ENCODE measurements around the gene FANCC.

FANCC gene

DNA sequence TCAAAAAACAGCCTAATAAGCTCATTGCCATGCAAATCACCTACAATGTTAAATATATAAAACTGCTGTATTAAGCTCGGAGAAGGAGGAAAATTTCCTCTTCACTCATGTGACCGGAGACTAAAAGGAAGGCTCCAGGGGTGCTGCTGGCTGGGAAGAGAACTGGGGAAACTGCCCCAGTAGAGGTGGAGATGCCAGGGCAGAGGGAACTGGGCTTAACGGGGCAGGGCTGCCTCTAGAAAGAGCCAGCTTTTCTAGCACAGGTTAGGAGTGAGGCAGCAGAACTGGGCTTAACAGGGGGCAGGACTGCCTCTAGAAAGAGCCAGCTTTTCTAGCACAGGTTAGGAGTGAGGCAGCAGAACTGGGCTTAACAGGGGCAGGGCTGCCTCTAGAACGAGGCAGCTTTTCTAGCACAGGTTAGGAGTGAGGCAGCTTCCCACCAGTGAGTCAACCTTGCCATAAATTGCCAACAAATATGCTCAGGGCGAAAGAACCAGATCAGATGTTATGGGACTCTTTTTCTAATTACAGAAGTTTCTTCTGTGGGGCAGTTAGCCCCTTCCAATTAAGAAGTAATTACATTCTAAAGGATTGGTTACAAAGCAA is 115.3 kb downstream of the FANCC start:
- no peaks in the 10 kb centered on the region for H3K36me3 Mint-ChIP-seq (ENCODE audit: low read depth)
- peaks cover 24% of the 10 kb centered on the region for H3K4me1 Mint-ChIP-seq
- H3K4me3 Mint-ChIP-seq: no peak overlapping the region
- H3K27me3 Mint-ChIP-seq (ENCODE audit: low read depth, poor library complexity): no peaks in the 10 kb centered on the region
- no peak for DNase-seq
- no peak for TF ChIP-seq CTCF (IDR thresholded peaks at IDR 0.05)
- no peaks in the 10 kb centered on the region for H3K9me3 Mint-ChIP-seq
- H3K27ac Mint-ChIP-seq: no peak overlapping the region

DNA sequence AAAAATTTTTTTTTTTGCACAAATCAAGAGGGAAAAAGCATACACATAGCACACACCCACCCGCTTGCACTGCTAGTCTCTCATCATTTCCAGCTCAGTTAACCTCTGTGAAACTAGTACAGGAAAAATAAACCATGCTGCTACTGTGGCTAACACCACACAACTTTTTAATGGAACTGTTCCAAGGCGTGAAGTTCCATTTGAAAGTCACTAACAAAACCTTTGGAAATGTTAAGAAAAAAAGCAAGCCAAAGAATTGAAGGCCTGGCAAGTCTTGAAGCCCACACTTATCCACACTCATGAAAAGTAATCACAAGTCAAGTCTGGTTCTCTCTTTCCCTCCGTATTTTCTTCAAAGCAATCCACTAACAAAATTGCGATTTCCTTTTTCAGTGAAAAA is 116.3 kb downstream of the FANCC start:
- H3K4me1 Mint-ChIP-seq: peaks cover 15% of the 10 kb centered on the region
- no peak overlapping the region for H3K27ac Mint-ChIP-seq
- no peaks in the 10 kb centered on the region for H3K36me3 Mint-ChIP-seq (ENCODE audit: low read depth)
- no peak for DNase-seq
- H3K9me3 Mint-ChIP-seq: no peaks in the 10 kb centered on the region
- TF ChIP-seq CTCF (IDR thresholded peaks at IDR 0.05): no peak
- no peaks in the 10 kb centered on the region for H3K27me3 Mint-ChIP-seq (ENCODE audit: low read depth, poor library complexity)
- H3K4me3 Mint-ChIP-seq: no peak overlapping the region

DNA sequence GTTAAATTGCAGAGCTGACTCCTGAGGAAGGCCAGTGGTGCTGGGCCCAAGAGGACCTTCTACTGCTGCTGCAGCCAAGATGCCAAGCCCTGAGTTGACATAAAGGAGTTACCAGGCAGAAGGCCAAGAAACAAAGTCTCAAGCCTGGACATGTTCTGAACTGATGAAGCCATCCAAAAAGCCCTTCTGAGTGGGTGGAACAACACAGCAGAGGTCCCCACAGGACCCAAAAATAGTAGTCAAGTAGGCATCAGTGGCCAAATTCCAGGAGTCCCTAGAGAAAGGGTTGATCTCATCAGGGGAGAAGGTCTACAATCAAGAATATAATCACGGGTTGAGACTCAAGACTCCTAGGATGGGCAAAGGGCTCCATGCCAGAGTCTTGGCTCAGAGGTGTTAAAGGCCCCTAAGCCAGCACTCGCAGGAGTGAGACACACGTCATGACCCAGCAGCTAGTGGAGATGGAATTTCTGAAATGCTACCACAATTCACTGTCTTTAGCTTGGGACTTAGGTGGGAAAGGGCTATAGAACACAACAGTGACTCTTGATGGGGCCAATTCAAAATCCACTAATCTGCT is 119.7 kb downstream of the FANCC start:
- Mint-ChIP-seq H3K36me3 (ENCODE audit: low read depth) (peaks cover 9% of the 10 kb centered on the region), H3K4me3 (no peak overlapping the region), H3K27ac (no peak overlapping the region), H3K9me3 (no peaks in the 10 kb centered on the region), H3K27me3 (ENCODE audit: low read depth, poor library complexity) (no peaks in the 10 kb centered on the region), H3K4me1 (peaks cover 5% of the 10 kb centered on the region)
- no peak for TF ChIP-seq CTCF (IDR thresholded peaks at IDR 0.05)
- no peak for DNase-seq

DNA sequence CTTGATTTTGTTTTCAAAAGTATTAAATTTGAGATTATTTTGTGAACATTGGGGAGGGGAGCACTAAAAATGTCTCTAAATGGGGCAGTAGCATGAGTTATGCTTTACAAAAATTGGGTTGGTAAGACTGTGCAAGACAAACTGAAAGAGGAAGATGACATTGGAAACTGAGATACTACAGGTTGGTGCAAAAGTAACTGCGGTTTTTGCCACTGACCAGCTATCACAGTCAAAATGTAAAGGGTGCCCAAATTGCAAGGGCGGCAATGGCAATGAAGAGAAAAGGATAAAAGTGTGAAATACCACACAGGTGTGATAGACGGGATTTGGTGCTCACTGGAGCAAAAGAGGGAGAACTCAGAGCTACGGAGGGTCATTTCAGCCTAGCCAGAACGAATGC is 124.0 kb downstream of the FANCC start:
- peaks cover 10% of the 10 kb centered on the region for H3K36me3 Mint-ChIP-seq (ENCODE audit: low read depth)
- no peaks in the 10 kb centered on the region for H3K27me3 Mint-ChIP-seq (ENCODE audit: low read depth, poor library complexity)
- no peak for DNase-seq
- H3K4me1 Mint-ChIP-seq: peaks cover 23% of the 10 kb centered on the region
- no peak overlapping the region for H3K4me3 Mint-ChIP-seq
- no peaks in the 10 kb centered on the region for H3K9me3 Mint-ChIP-seq
- no peak overlapping the region for H3K27ac Mint-ChIP-seq
- TF ChIP-seq CTCF (IDR thresholded peaks at IDR 0.05): no peak

GRCh38 chr9:95193067-95193466 is 124.4 kb downstream of the FANCC start:
- TF ChIP-seq CTCF (IDR thresholded peaks at IDR 0.05): no peak
- Mint-ChIP-seq H3K9me3 (no peaks in the 10 kb centered on the region), H3K36me3 (ENCODE audit: low read depth) (peaks cover 10% of the 10 kb centered on the region), H3K27ac (no peak overlapping the region), H3K27me3 (ENCODE audit: low read depth, poor library complexity) (no peaks in the 10 kb centered on the region), H3K4me3 (no peak overlapping the region), H3K4me1 (peaks cover 28% of the 10 kb centered on the region)
- DNase-seq: no peak

DNA sequence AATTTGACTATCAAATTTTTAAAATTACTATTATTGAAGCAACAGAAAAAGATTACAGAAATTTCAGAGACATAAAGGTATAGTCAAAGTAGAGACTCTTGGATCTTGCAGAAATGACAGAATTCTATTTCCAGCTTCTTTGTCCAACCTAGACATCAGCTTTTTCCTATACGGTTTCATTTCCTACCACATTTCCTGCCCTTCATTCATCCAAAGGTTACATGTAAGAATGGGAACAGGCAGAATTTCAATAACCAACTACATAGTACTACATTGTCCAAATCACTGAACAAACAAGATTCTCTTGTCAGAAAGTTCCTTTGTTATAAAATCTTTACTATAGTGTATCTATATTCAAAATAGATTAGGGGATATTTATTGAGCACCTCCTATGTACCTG is 124.9 kb downstream of the FANCC start:
- TF ChIP-seq CTCF (IDR thresholded peaks at IDR 0.05): no peak
- Mint-ChIP-seq H3K9me3 (no peaks in the 10 kb centered on the region), H3K36me3 (ENCODE audit: low read depth) (peaks cover 10% of the 10 kb centered on the region), H3K27me3 (ENCODE audit: low read depth, poor library complexity) (no peaks in the 10 kb centered on the region), H3K27ac (no peak overlapping the region), H3K4me1 (peaks cover 32% of the 10 kb centered on the region), H3K4me3 (no peak overlapping the region)
- DNase-seq: no peak

Measured in nephron progenitor cell (in vitro differentiated cells).